ENCODE data around the gene SNX19.
A peak's percentile ranks its signal among the peaks of the same experiment; 100 is the strongest.

Gene SNX19

DNA sequence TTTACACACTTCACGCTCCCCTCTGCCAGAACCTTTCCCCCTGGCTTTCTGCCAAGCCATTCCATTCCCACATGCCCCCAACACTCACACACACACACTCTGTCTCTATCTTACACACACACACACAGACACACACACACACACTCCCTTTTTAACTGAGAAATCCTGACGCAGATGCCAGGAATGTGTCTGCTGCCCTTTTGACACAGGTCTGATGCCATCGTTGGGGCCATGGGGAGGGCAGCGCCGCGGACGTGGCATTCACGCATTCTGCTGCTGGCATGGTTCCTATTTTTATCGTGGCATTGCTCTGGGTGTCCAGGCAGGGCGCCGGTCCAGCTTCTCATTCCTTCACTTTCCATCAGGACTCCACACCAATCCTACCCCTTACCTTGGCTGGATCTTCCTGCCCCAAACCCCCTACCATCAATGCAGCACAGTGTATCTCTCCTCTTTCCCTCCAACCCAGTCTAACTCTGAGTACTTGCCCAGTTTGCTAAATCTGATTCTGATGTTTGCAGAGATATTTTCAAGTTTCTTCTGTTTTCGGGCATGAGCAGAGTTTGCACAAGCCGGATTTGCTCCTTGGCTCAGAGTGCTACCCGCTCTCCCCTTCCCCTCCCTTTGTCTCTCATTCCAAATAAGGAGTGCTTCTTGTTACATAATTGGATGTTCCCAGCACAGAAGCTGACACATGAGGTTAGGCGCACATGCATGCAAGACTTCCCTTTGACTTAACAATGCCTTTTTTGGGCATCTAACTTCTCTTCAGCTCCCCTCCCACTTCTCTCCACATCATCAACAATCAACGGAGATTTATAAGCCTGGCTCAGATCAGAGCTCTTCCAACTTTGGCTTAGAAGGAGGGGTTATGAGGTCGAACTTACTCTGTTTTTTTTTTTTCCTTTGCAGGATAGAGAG, 18.8 kb downstream of the SNX19 start:
- DNase-seq (ENCODE audit: low read depth) = peak; percentile 92
- no peak for TF ChIP-seq CTCF (IDR thresholded peaks at IDR 0.05; ENCODE audit: control insufficient read depth, insufficient read depth, low read depth, low read length, missing control alignments)
- no peak overlapping the region for H3K4me3 ChIP-seq (ENCODE audit: control insufficient read depth, low read depth, low read length)

DNA sequence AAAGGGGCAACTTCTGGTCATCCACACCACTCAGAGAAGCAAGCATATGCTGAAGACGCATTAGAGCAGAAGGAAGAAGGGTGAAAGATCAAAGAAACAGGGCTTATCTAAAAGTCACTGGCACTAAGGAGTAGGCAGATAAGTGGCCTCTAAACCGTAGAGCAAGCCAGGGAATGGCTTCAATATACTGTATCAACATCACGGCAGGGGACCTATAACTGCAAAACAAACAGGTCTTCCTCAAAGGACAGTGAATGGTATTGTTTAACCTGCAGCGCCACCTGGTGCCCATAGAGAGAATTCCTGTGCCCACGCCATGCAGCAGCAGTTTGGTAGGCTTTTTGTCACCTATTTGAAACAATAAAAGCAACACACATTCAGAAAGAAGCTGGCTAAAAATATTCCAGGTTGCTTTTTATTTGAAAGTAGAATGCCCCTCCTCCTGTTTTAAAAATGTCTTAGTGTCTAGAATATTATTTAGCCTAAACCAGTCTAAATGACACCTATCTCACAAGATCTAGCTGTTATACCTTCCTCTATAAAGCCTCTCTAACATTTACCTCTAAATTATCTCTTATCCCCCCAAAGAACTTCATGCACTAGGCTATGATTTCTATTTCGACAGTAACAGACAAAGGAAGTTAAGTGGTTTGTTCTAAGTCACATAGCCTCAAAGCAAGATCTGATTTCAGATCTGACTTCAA, 21.8 kb downstream of the SNX19 start:
- peak; percentile 79 for TF ChIP-seq CTCF (IDR thresholded peaks at IDR 0.05; ENCODE audit: control insufficient read depth, insufficient read depth, low read depth, low read length, missing control alignments)
- DNase-seq (ENCODE audit: low read depth) = no peak

GRCh38 chr11:130892861-130893260, 23.4 kb downstream of the SNX19 start:
- TF ChIP-seq CTCF (IDR thresholded peaks at IDR 0.05; ENCODE audit: control insufficient read depth, insufficient read depth, low read depth, low read length, missing control alignments) = no peak
- no peak for DNase-seq (ENCODE audit: low read depth)
- no peak overlapping the region for H3K4me3 ChIP-seq (ENCODE audit: control insufficient read depth, low read depth, low read length)

More for the DNA sequence above, 21.8 kb downstream of the SNX19 start:
- no peak overlapping the region for H3K4me3 ChIP-seq (ENCODE audit: control insufficient read depth, low read depth, low read length)

GRCh38 chr11:130891326-130891725, 25.0 kb downstream of the SNX19 start:
- no peak for DNase-seq (ENCODE audit: low read depth)
- H3K4me3 ChIP-seq (ENCODE audit: control insufficient read depth, low read depth, low read length) = no peak overlapping the region
- TF ChIP-seq CTCF (IDR thresholded peaks at IDR 0.05; ENCODE audit: control insufficient read depth, insufficient read depth, low read depth, low read length, missing control alignments) = no peak

- DNase-seq (ENCODE audit: low read depth) = no peak
- no peak for TF ChIP-seq CTCF (IDR thresholded peaks at IDR 0.05; ENCODE audit: control insufficient read depth, insufficient read depth, low read depth, low read length, missing control alignments)
- no peak overlapping the region for H3K4me3 ChIP-seq (ENCODE audit: control insufficient read depth, low read depth, low read length)
These were observed 26.1 kb downstream of the SNX19 start for GRCh38 chr11:130890039-130890745.

GRCh38 chr11:130888790-130889189, 27.5 kb downstream of the SNX19 start:
- H3K4me3 ChIP-seq (ENCODE audit: control insufficient read depth, low read depth, low read length) = no peak overlapping the region
- TF ChIP-seq CTCF (IDR thresholded peaks at IDR 0.05; ENCODE audit: control insufficient read depth, insufficient read depth, low read depth, low read length, missing control alignments) = no peak
- DNase-seq (ENCODE audit: low read depth) = no peak
